CD14-positive monocyte (primary cell): ENCODE results near the gene HOPX. TPM values are rescaled to one million over a fixed set of nuclear protein-coding genes. Genes with fewer than 3 reads are reported as not detected.

ENCODE experiments used
- DNase-seq, 3 donors: peaks; one replicate each; pipeline ENCODE4 v3.0.0-alpha.2; 2011 to 2022
- H2AFZ ChIP-seq: 2 replicates; pipeline ENCODE4 v1.6.0; 2012; ENCODE audit warnings: mild to moderate bottlenecking, low read depth, low read length, inconsistent platforms; ENCODE audit not compliant: insufficient read depth, poor library complexity, severe bottlenecking
- H3K27ac ChIP-seq, 2 donors: 1 replicate in 1 of 2; 2 replicates in 1 of 2; pipeline ENCODE4 v1.5.1; 2012 to 2013; ENCODE audit warnings: low read length in 2 of 2, control low read depth in 1 of 2, inconsistent platforms in 1 of 2, low read depth in 1 of 2, mild to moderate bottlenecking in 1 of 2
- H3K27me3 ChIP-seq, 2 donors: one replicate each; pipeline versions ENCODE4 v1.6.0 to v1.6.1; 2011 to 2013; ENCODE audit warnings: low read length in 2 of 2; ENCODE audit not compliant: control insufficient read depth in 2 of 2, insufficient read depth in 2 of 2
- H3K36me3 ChIP-seq, 2 donors: replicated peaks in 1 of 2; 1 replicate in 1 of 2; 2 replicates in 1 of 2; pipeline versions ENCODE4 v1.5.1 to v1.6.1; 2012 to 2013; ENCODE audit warnings: low read length in 2 of 2, control low read depth in 1 of 2, inconsistent platforms in 1 of 2, mild to moderate bottlenecking in 1 of 2; ENCODE audit not compliant: insufficient read depth in 2 of 2, control insufficient read depth in 1 of 2
- H3K4me1 ChIP-seq, 2 donors: 1 replicate in 1 of 2; 2 replicates in 1 of 2; pipeline versions ENCODE4 v1.5.1 to v1.6.1; 2012 to 2013; ENCODE audit warnings: low read length in 2 of 2, control low read depth in 1 of 2, inconsistent platforms in 1 of 2, mild to moderate bottlenecking in 1 of 2, moderate library complexity in 1 of 2; ENCODE audit not compliant: insufficient read depth in 2 of 2, control insufficient read depth in 1 of 2
- H3K4me2 ChIP-seq: replicated peaks from 2 replicates; pipeline ENCODE3; 2012; ENCODE audit warnings: low read length, moderate library complexity, mild to moderate bottlenecking; ENCODE audit not compliant: poor library complexity, severe bottlenecking; ENCODE audit errors: extremely low read depth
- H3K4me3 ChIP-seq, 3 experiments: fragments of 200-600 bp in 1 of 3; sonication (generic) in 1 of 3; replicated peaks in 1 of 3; 1 replicate in 2 of 3; 2 replicates in 1 of 3; pipeline ENCODE4 v1.5.1; 2011 to 2013; ENCODE audit warnings: low read length in 3 of 3, mild to moderate bottlenecking in 3 of 3, control low read depth in 2 of 3, low read depth in 2 of 3, inconsistent platforms in 1 of 3, moderate library complexity in 1 of 3
- H3K79me2 ChIP-seq: 2 replicates; pipeline ENCODE4 v1.6.0; 2012; ENCODE audit warnings: mild to moderate bottlenecking, control low read depth, inconsistent platforms, low read length, moderate library complexity; ENCODE audit not compliant: insufficient read depth
- H3K9ac ChIP-seq: 2 replicates; pipeline ENCODE4 v1.6.0; 2017; ENCODE audit warnings: low read length, mild to moderate bottlenecking; ENCODE audit not compliant: insufficient read depth, poor library complexity, severe bottlenecking
- H3K9me3 ChIP-seq, 2 donors: replicated peaks in 1 of 2; 1 replicate in 1 of 2; 2 replicates in 1 of 2; pipeline versions ENCODE4 v1.5.1 to v1.6.1; 2012 to 2013; ENCODE audit warnings: low read length in 2 of 2, control low read depth in 1 of 2; ENCODE audit not compliant: control insufficient read depth in 1 of 2, insufficient read depth in 1 of 2
- H4K20me1 ChIP-seq: 2 replicates; pipeline ENCODE4 v1.6.0; 2012; ENCODE audit warnings: mild to moderate bottlenecking, low read length, control low read depth, moderate library complexity; ENCODE audit not compliant: insufficient read depth
- H3K27ac Mint-ChIP-seq, 7 donors: one replicate each; pipeline ENCODE4 v1.8.0; 2020; ENCODE audit warnings: mild to moderate bottlenecking in 7 of 7, mixed read lengths in 7 of 7, moderate library complexity in 6 of 7, inconsistent platforms in 2 of 7
- H3K27me3 Mint-ChIP-seq, 3 donors: one replicate each; pipeline ENCODE4 v1.8.0; 2021 to 2022; ENCODE audit warnings: low read depth in 3 of 3, mild to moderate bottlenecking in 3 of 3, mixed read lengths in 3 of 3, moderate library complexity in 3 of 3, inconsistent platforms in 1 of 3
- H3K36me3 Mint-ChIP-seq, 2 donors: one replicate each; pipeline ENCODE4 v1.8.0; 2020; ENCODE audit warnings: mixed read lengths in 2 of 2, inconsistent platforms in 1 of 2, mild to moderate bottlenecking in 1 of 2
- H3K4me1 Mint-ChIP-seq: one replicate; pipeline ENCODE4 v1.8.0; 2020; ENCODE audit warnings: mild to moderate bottlenecking, mixed read lengths
- H3K4me3 Mint-ChIP-seq, 2 donors: one replicate each; pipeline ENCODE4 v1.8.0; 2020; ENCODE audit warnings: mild to moderate bottlenecking in 2 of 2, mixed read lengths in 2 of 2, moderate library complexity in 1 of 2
- H3K9me3 Mint-ChIP-seq, 7 donors: one replicate each; pipeline ENCODE4 v1.8.0; 2020 to 2022; ENCODE audit warnings: mixed read lengths in 7 of 7, mild to moderate bottlenecking in 6 of 7, moderate library complexity in 6 of 7, inconsistent platforms in 2 of 7
- CTCF ChIP-seq: fragments of 200-600 bp; IDR thresholded peaks from one replicate; pipeline ENCODE4 v1.8.0; 2022; ENCODE audit warnings: antibody characterized with exemption, mild to moderate bottlenecking
- WGBS: methylation state at CpG from one replicate; pipeline ENCODE4 v1.1.5; 2013; ENCODE audit warnings: missing lambda C conversion rate; ENCODE audit not compliant: insufficient coverage; 5-methylcytosine and 5-hydroxymethylcytosine counted together
- intact Hi-C, 2 donors: fragments of 100-400 bp; cut with micrococcal nuclease; formaldehyde crosslinking; loops; one replicate each; pipeline versions ENCODE4 v1.15.0 to v1.15.1; 2023
- polyA plus RNA-seq, 3 donors: library from polyadenylated mRNA; depleted of rRNA in 1 of 3; unstranded in 2 of 3; stranded (reverse) in 1 of 3; fragments of 300-500 nt in 2 of 3; fragments of >200 nt in 1 of 3; fragmentation: Illumina TruSeq in 2 of 3; gene quantifications; 1 replicate in 2 of 3; 2 replicates in 1 of 3; pipeline ENCODE4 v1.2.3, GENCODE V29; 2012 to 2021

The HOPX gene
- polyA plus RNA-seq, 3 donors: 0.39 to 1.3 (median 0.52) TPM

- no peaks in the 10 kb centered on the region for H3K36me3 ChIP-seq
- H3K36me3 Mint-ChIP-seq: no peaks in the 10 kb centered on the region
- H3K4me3 Mint-ChIP-seq: no peak overlapping the region
- H3K79me2 ChIP-seq: no peaks in the 10 kb centered on the region
- no peaks in the 10 kb centered on the region for H3K27me3 ChIP-seq
- no peak overlapping the region for H3K9ac ChIP-seq
- H3K27ac Mint-ChIP-seq: no peak overlapping the region
- no peaks in the 10 kb centered on the region for H4K20me1 ChIP-seq
- H3K4me1 Mint-ChIP-seq: peaks cover 2% of the 10 kb centered on the region
- no peak overlapping the region for H2AFZ ChIP-seq
- 94% methylated on average over 5 of the region's 7 CpGs for WGBS
- H3K27me3 Mint-ChIP-seq: peaks cover 0 to 2% (median 1%) of the 10 kb centered on the region in 3 donors
- H3K27ac ChIP-seq: no peak overlapping the region
- no peak for DNase-seq
- H3K9me3 ChIP-seq: peaks cover 0 to 16% of the 10 kb centered on the region in 2 donors
- H3K9me3 Mint-ChIP-seq: peaks cover 5 to 22% (median 11%) of the 10 kb centered on the region in 7 donors
- H3K4me2 ChIP-seq: no peak overlapping the region
- no peaks in the 10 kb centered on the region for H3K4me1 ChIP-seq
- no peak for TF ChIP-seq CTCF
- H3K4me3 ChIP-seq: no peak overlapping the region
- intact Hi-C loops: no loop called here
Observed at GRCh38 chr4:56633486-56633885, 47.6 kb downstream of the HOPX start.

- Mint-ChIP-seq H3K36me3 (no peaks in the 10 kb centered on the region), H3K27me3 (peaks cover 0 to 1% (median 0%) of the 10 kb centered on the region in 3 donors), H3K4me3 (no peak overlapping the region), H3K9me3 (peaks cover 12 to 39% (median 19%) of the 10 kb centered on the region in 7 donors), H3K4me1 (peaks cover 2% of the 10 kb centered on the region), H3K27ac (no peak overlapping the region)
- H3K79me2 ChIP-seq: no peaks in the 10 kb centered on the region
- H3K27me3 ChIP-seq: no peaks in the 10 kb centered on the region
- no peak overlapping the region for H3K4me2 ChIP-seq
- no peak for DNase-seq
- WGBS: 100% methylated on average over 1 of the region's 5 CpGs
- no peaks in the 10 kb centered on the region for H3K4me1 ChIP-seq
- no peaks in the 10 kb centered on the region for H3K36me3 ChIP-seq
- no peak overlapping the region for H3K27ac ChIP-seq
- H3K9me3 ChIP-seq: peaks cover 14 to 31% of the 10 kb centered on the region in 2 donors
- no peak overlapping the region for H3K4me3 ChIP-seq
- H3K9ac ChIP-seq: no peak overlapping the region
- no peak overlapping the region for H2AFZ ChIP-seq
- intact Hi-C loops: no loop called here
- no peak for TF ChIP-seq CTCF
- no peaks in the 10 kb centered on the region for H4K20me1 ChIP-seq
Observed at GRCh38 chr4:56630876-56631666, 50.0 kb downstream of the HOPX start.
